K562 (cell line): ENCODE measurements around the gene CHD2. TPM values are rescaled to one million over a fixed set of nuclear protein-coding genes. Genes with fewer than 3 reads are reported as not detected.

Experiments
- ATAC-seq: fragments of 200-7000 bp; cut with Tn5 transposase; 3 replicates; pipeline ENCODE4 v1.9.1; 2020; ENCODE audit warnings: moderate library complexity
- BruUV-seq: library from RNA; stranded (reverse); fragments of 400-500 nt; replicated peaks from 2 replicates; lab custom pipeline; 2021; lab: Mats Ljungman, UMichigan
- CTCF ChIA-PET: fragments of 300-600 bp; formaldehyde crosslinking; extraction: SDS; loops from one replicate; lab custom pipeline; 2021; ENCODE audit warnings: low intra/inter-chr PET ratio; lab: Yijun Ruan, JAX
- POLR2A ChIA-PET: fragments of 300-600, 350-650 bp; sonication (Branson Sonifier 250); formaldehyde crosslinking; extraction: SDS; loops from one replicate; lab custom pipeline; 2021; ENCODE audit warnings: antibody characterized with exemption, inconsistent platforms; lab: Yijun Ruan, JAX
- DNase-seq, 4 experiments: peaks; one replicate each; pipeline versions ENCODE4 v3.0.0 to v3.0.0-alpha.2; 2011 to 2018; ENCODE audit warnings: low spot score in 3 of 4, mixed read lengths in 3 of 4; ENCODE audit errors: extremely low read depth in 1 of 4
- FAIRE-seq: peaks from 2 replicates; lab custom pipeline; 2011; peaks lifted over from hg19 to GRCh38; lab: Jason Lieb, UNC
- H2AFZ ChIP-seq: 2 replicates; pipeline ENCODE4 v1.6.0; 2011; ENCODE audit warnings: low read depth, low read length, control low read depth, inconsistent platforms
- H3K27ac ChIP-seq: fragments of 200-600 bp; 3 replicates; pipeline ENCODE4 v1.8.0; 2011; ENCODE audit warnings: low read depth, mild to moderate bottlenecking, control low read depth, inconsistent platforms, low read length, moderate library complexity, mixed read lengths; ENCODE audit errors: extremely low read depth
- H3K27me3 ChIP-seq, 2 experiments: fragments of 300-600 bp in 1 of 2; 2 replicates in 1 of 2; 3 replicates in 1 of 2; pipeline versions ENCODE4 v1.6.0 to v1.8.0; 2011; ENCODE audit warnings: inconsistent platforms in 2 of 2, low read length in 2 of 2, mild to moderate bottlenecking in 1 of 2, mixed read lengths in 1 of 2, moderate library complexity in 1 of 2; ENCODE audit not compliant: control insufficient read depth in 2 of 2, insufficient read depth in 2 of 2
- H3K36me3 ChIP-seq: fragments of 300-600 bp; 3 replicates; pipeline ENCODE4 v1.8.0; 2011; ENCODE audit warnings: mild to moderate bottlenecking, low read length, inconsistent platforms; ENCODE audit not compliant: control insufficient read depth, insufficient read depth
- H3K4me1 ChIP-seq, 2 experiments: fragments of 200-600 bp in 1 of 2; replicated peaks in 1 of 2; 2 replicates in 1 of 2; 3 replicates in 1 of 2; pipeline versions ENCODE4 v1.5.1 to v1.8.0; 2011; ENCODE audit warnings: inconsistent platforms in 2 of 2, low read length in 2 of 2, mild to moderate bottlenecking in 1 of 2, mixed read lengths in 1 of 2, moderate library complexity in 1 of 2; ENCODE audit not compliant: control insufficient read depth in 2 of 2, insufficient read depth in 2 of 2
- H3K4me2 ChIP-seq: 2 replicates; pipeline ENCODE4 v1.6.1; 2011; ENCODE audit warnings: low read length, control low read depth, inconsistent platforms, mixed read lengths; ENCODE audit not compliant: insufficient read depth
- H3K4me3 ChIP-seq: fragments of 200-600 bp; sonication (generic), shearing (Covaris generic); 2 replicates; pipeline ENCODE4 v1.5.1; 2016; ENCODE audit warnings: control low read depth, inconsistent platforms
- H3K79me2 ChIP-seq: fragments of 200-600 bp; 3 replicates; pipeline ENCODE4 v1.8.0; 2011; ENCODE audit warnings: low read length, inconsistent platforms; ENCODE audit not compliant: control insufficient read depth, insufficient read depth
- H3K9ac ChIP-seq, 2 experiments: 2 replicates each; pipeline versions ENCODE4 v1.6.0 to v1.6.1; 2011; ENCODE audit warnings: low read depth in 2 of 2, low read length in 2 of 2, control low read depth in 1 of 2, inconsistent platforms in 1 of 2, mild to moderate bottlenecking in 1 of 2, mixed read lengths in 1 of 2; ENCODE audit not compliant: insufficient read depth in 1 of 2
- H3K9me1 ChIP-seq: one replicate; pipeline ENCODE4 v1.6.0; 2011; ENCODE audit warnings: inconsistent platforms, mild to moderate bottlenecking, low read length, moderate library complexity; ENCODE audit not compliant: control insufficient read depth, insufficient read depth
- H3K9me3 ChIP-seq: replicated peaks from 2 replicates; pipeline ENCODE4 v1.5.1; 2011; ENCODE audit warnings: low read depth, low read length, inconsistent platforms; ENCODE audit not compliant: control insufficient read depth, insufficient read depth
- H4K20me1 ChIP-seq: replicated peaks from 2 replicates; pipeline ENCODE4 v1.6.1; 2011; ENCODE audit warnings: low read length, inconsistent platforms, mixed read lengths; ENCODE audit not compliant: control insufficient read depth, insufficient read depth
- CBX3 ChIP-seq, 2 experiments: IDR thresholded peaks; 1 replicate in 1 of 2; 2 replicates in 1 of 2; pipeline ENCODE4 v1.6.1; 2012; ENCODE audit warnings: inconsistent platforms in 2 of 2, low read length in 2 of 2, borderline replicate concordance in 1 of 2, control low read depth in 1 of 2
- FOXJ3 ChIP-seq: sonication (generic); formaldehyde crosslinking; IDR thresholded peaks from 2 replicates; pipeline ENCODE4 v1.4.0; 2020; ENCODE audit warnings: mild to moderate bottlenecking, missing genetic modification reagents
- GTF2A2 ChIP-seq: IDR thresholded peaks from 2 replicates; pipeline ENCODE4 v1.6.1; 2016; ENCODE audit warnings: mild to moderate bottlenecking, missing genetic modification characterization, missing compliant biosample characterization
- HMBOX1 ChIP-seq: sonication (generic); IDR thresholded peaks from 2 replicates; pipeline ENCODE4 v1.6.1; 2016
- MAX ChIP-seq: sonication (generic); formaldehyde crosslinking; IDR thresholded peaks from 2 replicates; pipeline ENCODE4 v1.9.0; 2022; ENCODE audit warnings: mild to moderate bottlenecking, missing genetic modification reagents
- SLC30A9 ChIP-seq: fragments of 250-450 bp; sonication (Bioruptor Pico); IDR thresholded peaks from 2 replicates; pipeline ENCODE4 v1.8.0; 2022; ENCODE audit warnings: mild to moderate bottlenecking, moderate library complexity
- ZNF143 ChIP-seq: sonication (generic); formaldehyde crosslinking; IDR thresholded peaks from 2 replicates; pipeline ENCODE4 v1.9.0; 2022; ENCODE audit warnings: mild to moderate bottlenecking, missing genetic modification reagents
- ZNF354B ChIP-seq: fragments of 250-450 bp; sonication (Bioruptor Pico); IDR thresholded peaks from 2 replicates; pipeline ENCODE4 v1.4.0; 2020
- ZNF436 ChIP-seq: fragments of 250-450, 450-650 bp; sonication (Bioruptor Pico); formaldehyde crosslinking; IDR thresholded peaks from 2 replicates; pipeline ENCODE4 v1.7.0; 2020; ENCODE audit warnings: mild to moderate bottlenecking
- ZNF79 ChIP-seq: fragments of 250-450 bp; sonication (Bioruptor Pico); IDR thresholded peaks from 2 replicates; pipeline ENCODE4 v1.4.0; 2020; ENCODE audit warnings: low read depth, mild to moderate bottlenecking, moderate library complexity
- WGBS: fragments of 100-300 bp; shearing (Covaris generic); methylation state at CpG from one replicate; pipeline ENCODE4 v1.1.6; 2016; ENCODE audit warnings: low coverage, mixed read lengths; ENCODE audit not compliant: insufficient coverage; ENCODE audit errors: missing lambda C conversion rate; 5-methylcytosine and 5-hydroxymethylcytosine counted together
- in situ Hi-C: fragments of 300-500 bp; cut with MboI; formaldehyde crosslinking; loops from 4 replicates; pipeline ENCODE4 v1.15.0; 2018; ENCODE audit warnings: inconsistent platforms, mixed read lengths
- intact Hi-C: fragments of 100-400 bp; cut with micrococcal nuclease; formaldehyde crosslinking; loops from 2 replicates; pipeline ENCODE4 v1.14.2; 2022
- polyA plus RNA-seq, 8 experiments: library from polyadenylated mRNA; depleted of rRNA in 4 of 8; stranded (reverse) in 5 of 8; unstranded in 3 of 8; fragments of >200 nt; fragmentation: Nextera tagmentation in 2 of 8; fragmentation: Illumina TruSeq in 1 of 8; extraction: Ambion mirVana in 2 of 8; extraction: Trizol in 1 of 8; gene quantifications; 2 replicates each; pipeline versions ENCODE4 v1.2.1 to v1.2.3, GENCODE V29; 2011 to 2014; ENCODE audit warnings: inconsistent platforms in 1 of 8, missing spikeins in 1 of 8
- total RNA-seq, 7 experiments: library from RNA; depleted of rRNA in 6 of 7; stranded (reverse); fragments of >200 nt in 6 of 7; fragmentation: Illumina TruSeq in 2 of 7; extraction: Trizol in 2 of 7; gene quantifications; 2 replicates each; pipeline versions ENCODE4 v1.2.1 to v1.2.3, GENCODE V29; 2011 to 2021; ENCODE audit warnings: low replicate concordance in 1 of 7
- TF ChIP-seq, protein P1 (sequence below): sonication (generic); formaldehyde crosslinking; IDR thresholded peaks from 2 replicates; pipeline ENCODE4 v1.8.0; 2022; ENCODE audit warnings: mild to moderate bottlenecking, missing genetic modification reagents
- TF ChIP-seq, protein P2 (sequence below): fragments of 450-650 bp; conservative IDR thresholded peaks from 2 replicates; pipeline ENCODE4 v1.6.1; 2016; ENCODE audit warnings: missing genetic modification characterization, low read depth, mild to moderate bottlenecking, control low read depth, missing compliant biosample characterization
- TF ChIP-seq, protein P3 (sequence below), 2 experiments: fragments of 150-350 bp in 1 of 2; IDR thresholded peaks; 2 replicates each; pipeline ENCODE4 v1.6.1; 2012 to 2016; ENCODE audit warnings: low read depth in 2 of 2, low read length in 2 of 2, mild to moderate bottlenecking in 1 of 2, moderate library complexity in 1 of 2

CHD2 gene
- total and polyA plus RNA-seq, 9 of the 15 experiments (the other 6 are each of a cell fraction or from before 2014, with no cell fraction given) = 38.9 to 70.8 (median 56.2) TPM

GRCh38 chr15:93042211-93042610 is 142.1 kb downstream of the CHD2 start:
- H3K9me1 ChIP-seq = no peaks in the 10 kb centered on the region
- H2AFZ ChIP-seq = no peak overlapping the region
- ChIA-PET CTCF (no interaction called here), POLR2A (interaction anchor here (0.7 to 0.8 kb wide), 2 partner anchors 40 to 1589 kb away, joined by 3 read pairs; no protein-coding TSS in a partner anchor)
- peaks cover 0 to 24% of the 10 kb centered on the region in 2 experiments; a peak in 3 of 5 replicates for H3K4me1 ChIP-seq
- no peak overlapping the region for H3K27ac ChIP-seq
- no peak overlapping the region for H3K4me2 ChIP-seq
- BruUV-seq = no TSS peak
- in situ Hi-C loops (loop anchor here (25.0 kb wide), 1 partner anchor 1270 kb away; no protein-coding TSS in a partner anchor), intact Hi-C loops (no loop called here)
- no peak overlapping the region for H3K9ac ChIP-seq
- no peaks in the 10 kb centered on the region for H3K36me3 ChIP-seq
- ATAC-seq (no peak), DNase-seq (no peak), FAIRE-seq (no peak)
- WGBS = 8% methylated on average over 2 of the region's 3 CpGs
- H3K27me3 ChIP-seq = peaks cover 18 to 68% of the 10 kb centered on the region in 2 experiments
- H4K20me1 ChIP-seq = peaks cover 8% of the 10 kb centered on the region; the same call in 1 of the 2 replicates
- H3K9me3 ChIP-seq = no peaks in the 10 kb centered on the region
- no peaks in the 10 kb centered on the region for H3K79me2 ChIP-seq
- no peak overlapping the region for H3K4me3 ChIP-seq
- TF ChIP-seq SLC30A9 (CRISPR knock-in tag) (no peak), ZNF436 (CRISPR knock-in tag) (no peak), ZNF143 (CRISPR knock-in tag) (no peak), GTF2A2 (tag) (no peak), HMBOX1 (no peak), ZNF354B (CRISPR knock-in tag) (no peak), MAX (CRISPR knock-in tag) (no peak), FOXJ3 (CRISPR knock-in tag) (no peak), CBX3 (IDR thresholded peaks at IDR 0.05; ENCODE audit: borderline replicate concordance in 1 of 2, low read length in 2 of 2) (no peak), ZNF79 (CRISPR knock-in tag) (no peak)
- TF ChIP-seq, protein P1, sequence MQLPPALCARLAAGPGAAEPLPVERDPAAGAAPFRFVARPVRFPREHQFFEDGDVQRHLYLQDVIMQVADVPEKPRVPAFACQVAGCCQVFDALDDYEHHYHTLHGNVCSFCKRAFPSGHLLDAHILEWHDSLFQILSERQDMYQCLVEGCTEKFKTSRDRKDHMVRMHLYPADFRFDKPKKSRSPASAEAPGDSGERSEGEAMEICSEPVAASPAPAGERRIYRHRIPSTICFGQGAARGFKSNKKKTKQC (CRISPR knock-in tag) = no peak
- TF ChIP-seq, protein P2, sequence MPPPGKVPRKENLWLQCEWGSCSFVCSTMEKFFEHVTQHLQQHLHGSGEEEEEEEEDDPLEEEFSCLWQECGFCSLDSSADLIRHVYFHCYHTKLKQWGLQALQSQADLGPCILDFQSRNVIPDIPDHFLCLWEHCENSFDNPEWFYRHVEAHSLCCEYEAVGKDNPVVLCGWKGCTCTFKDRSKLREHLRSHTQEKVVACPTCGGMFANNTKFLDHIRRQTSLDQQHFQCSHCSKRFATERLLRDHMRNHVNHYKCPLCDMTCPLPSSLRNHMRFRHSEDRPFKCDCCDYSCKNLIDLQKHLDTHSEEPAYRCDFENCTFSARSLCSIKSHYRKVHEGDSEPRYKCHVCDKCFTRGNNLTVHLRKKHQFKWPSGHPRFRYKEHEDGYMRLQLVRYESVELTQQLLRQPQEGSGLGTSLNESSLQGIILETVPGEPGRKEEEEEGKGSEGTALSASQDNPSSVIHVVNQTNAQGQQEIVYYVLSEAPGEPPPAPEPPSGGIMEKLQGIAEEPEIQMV (tag) = no peak
- TF ChIP-seq, protein P3, sequence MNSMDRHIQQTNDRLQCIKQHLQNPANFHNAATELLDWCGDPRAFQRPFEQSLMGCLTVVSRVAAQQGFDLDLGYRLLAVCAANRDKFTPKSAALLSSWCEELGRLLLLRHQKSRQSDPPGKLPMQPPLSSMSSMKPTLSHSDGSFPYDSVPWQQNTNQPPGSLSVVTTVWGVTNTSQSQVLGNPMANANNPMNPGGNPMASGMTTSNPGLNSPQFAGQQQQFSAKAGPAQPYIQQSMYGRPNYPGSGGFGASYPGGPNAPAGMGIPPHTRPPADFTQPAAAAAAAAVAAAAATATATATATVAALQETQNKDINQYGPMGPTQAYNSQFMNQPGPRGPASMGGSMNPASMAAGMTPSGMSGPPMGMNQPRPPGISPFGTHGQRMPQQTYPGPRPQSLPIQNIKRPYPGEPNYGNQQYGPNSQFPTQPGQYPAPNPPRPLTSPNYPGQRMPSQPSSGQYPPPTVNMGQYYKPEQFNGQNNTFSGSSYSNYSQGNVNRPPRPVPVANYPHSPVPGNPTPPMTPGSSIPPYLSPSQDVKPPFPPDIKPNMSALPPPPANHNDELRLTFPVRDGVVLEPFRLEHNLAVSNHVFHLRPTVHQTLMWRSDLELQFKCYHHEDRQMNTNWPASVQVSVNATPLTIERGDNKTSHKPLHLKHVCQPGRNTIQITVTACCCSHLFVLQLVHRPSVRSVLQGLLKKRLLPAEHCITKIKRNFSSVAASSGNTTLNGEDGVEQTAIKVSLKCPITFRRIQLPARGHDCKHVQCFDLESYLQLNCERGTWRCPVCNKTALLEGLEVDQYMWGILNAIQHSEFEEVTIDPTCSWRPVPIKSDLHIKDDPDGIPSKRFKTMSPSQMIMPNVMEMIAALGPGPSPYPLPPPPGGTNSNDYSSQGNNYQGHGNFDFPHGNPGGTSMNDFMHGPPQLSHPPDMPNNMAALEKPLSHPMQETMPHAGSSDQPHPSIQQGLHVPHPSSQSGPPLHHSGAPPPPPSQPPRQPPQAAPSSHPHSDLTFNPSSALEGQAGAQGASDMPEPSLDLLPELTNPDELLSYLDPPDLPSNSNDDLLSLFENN (IDR thresholded peaks at IDR 0.05; ENCODE audit: low read depth in 2 of 2, low read length in 2 of 2) = no peak
